WTC11 (cell line): ENCODE results near the gene WWOX. TPM values are rescaled to one million over a fixed set of nuclear protein-coding genes. Genes with fewer than 3 reads are reported as not detected.

ENCODE experiments used
- ATAC-seq: fragments of 200-7000 bp; cut with Tn5 transposase; 2 replicates; pipeline ENCODE4 v1.10.0; 2021; ENCODE audit warnings: mild to moderate bottlenecking, moderate library complexity
- CTCF ChIA-PET: fragments of 300-600 bp; sonication (Branson Sonifier 250); formaldehyde crosslinking; loops from one replicate; lab custom pipeline; 2021; ENCODE audit warnings: antibody characterized with exemption; lab: Charles Lee
- POLR2A ChIA-PET: fragments of 350-600 bp; sonication (Branson Sonifier 250); formaldehyde crosslinking; loops from one replicate; lab custom pipeline; 2021; ENCODE audit warnings: antibody characterized with exemption; lab: Charles Lee
- DNase-seq: peaks from one replicate; pipeline ENCODE4 v3.0.0; 2021; ENCODE audit warnings: low spot score
- H3K27ac Mint-ChIP-seq: 2 replicates; pipeline ENCODE4 v1.8.0; 2021; ENCODE audit warnings: mixed read lengths
- H3K27me3 Mint-ChIP-seq: 2 replicates; pipeline ENCODE4 v1.8.0; 2021; ENCODE audit warnings: low read depth, mild to moderate bottlenecking, moderate library complexity, mixed read lengths
- H3K36me3 Mint-ChIP-seq: 2 replicates; pipeline ENCODE4 v1.8.0; 2021; ENCODE audit warnings: mixed read lengths
- H3K4me1 Mint-ChIP-seq: 2 replicates; pipeline ENCODE4 v1.8.0; 2022; ENCODE audit warnings: mixed read lengths
- H3K4me3 Mint-ChIP-seq: 2 replicates; pipeline ENCODE4 v1.8.0; 2021; ENCODE audit warnings: mild to moderate bottlenecking, moderate library complexity, mixed read lengths
- H3K9me3 Mint-ChIP-seq: 2 replicates; pipeline ENCODE4 v1.8.0; 2021; ENCODE audit warnings: mixed read lengths
- AFF4 ChIP-seq: sonication (generic); formaldehyde crosslinking; IDR thresholded peaks from 2 replicates; pipeline ENCODE4 v1.8.1; 2023; ENCODE audit warnings: mild to moderate bottlenecking, missing genetic modification reagents, borderline replicate concordance
- CREB1 ChIP-seq: sonication (generic); formaldehyde crosslinking; IDR thresholded peaks from 2 replicates; pipeline ENCODE4 v1.8.0; 2023; ENCODE audit warnings: mild to moderate bottlenecking, missing genetic modification reagents
- CREM ChIP-seq: sonication (generic); formaldehyde crosslinking; IDR thresholded peaks from 2 replicates; pipeline ENCODE4 v1.8.1; 2022; ENCODE audit warnings: mild to moderate bottlenecking, missing genetic modification reagents, moderate library complexity
- ELF4 ChIP-seq: sonication (generic); formaldehyde crosslinking; IDR thresholded peaks from 2 replicates; pipeline ENCODE4 v1.8.1; 2022; ENCODE audit warnings: low read depth, mild to moderate bottlenecking, moderate library complexity, missing genetic modification reagents
- FOXK1 ChIP-seq: sonication (generic); formaldehyde crosslinking; IDR thresholded peaks from 2 replicates; pipeline ENCODE4 v1.8.0; 2022; ENCODE audit warnings: mild to moderate bottlenecking, moderate library complexity, missing genetic modification reagents
- GABPB1 ChIP-seq: sonication (generic); formaldehyde crosslinking; IDR thresholded peaks from 2 replicates; pipeline ENCODE4 v1.8.1; 2023; ENCODE audit warnings: mild to moderate bottlenecking, missing genetic modification reagents
- HMGXB4 ChIP-seq: sonication (generic); formaldehyde crosslinking; IDR thresholded peaks from 2 replicates; pipeline ENCODE4 v1.8.1; 2023; ENCODE audit warnings: mild to moderate bottlenecking, moderate library complexity, missing genetic modification reagents
- MLX ChIP-seq: sonication (generic); formaldehyde crosslinking; IDR thresholded peaks from 2 replicates; pipeline ENCODE4 v1.8.1; 2023; ENCODE audit warnings: mild to moderate bottlenecking, missing genetic modification reagents, moderate library complexity
- NFE2L1 ChIP-seq: sonication (generic); formaldehyde crosslinking; IDR thresholded peaks from 2 replicates; pipeline ENCODE4 v1.8.1; 2023; ENCODE audit warnings: missing genetic modification reagents
- SP1 ChIP-seq: sonication (generic); formaldehyde crosslinking; conservative IDR thresholded peaks from 2 replicates; pipeline ENCODE4 v1.8.1; 2022; ENCODE audit warnings: missing genetic modification reagents
- ZNF532 ChIP-seq: fragments of 250-450 bp; sonication (Bioruptor Pico); IDR thresholded peaks from 2 replicates; pipeline ENCODE4 v1.9.0; 2021; ENCODE audit warnings: mild to moderate bottlenecking, borderline replicate concordance
- total RNA-seq: library from RNA; stranded (reverse); gene quantifications from 3 replicates; pipeline ENCODE4 v1.2.3, GENCODE V29; 2021
- TF ChIP-seq, protein P1 (sequence below): fragments of 250-450 bp; sonication (Bioruptor Pico); IDR thresholded peaks from 2 replicates; pipeline ENCODE4 v1.8.0; 2021; ENCODE audit warnings: mild to moderate bottlenecking
- TF ChIP-seq, protein P2 (sequence below): sonication (generic); formaldehyde crosslinking; IDR thresholded peaks from 2 replicates; pipeline ENCODE4 v1.8.1; 2022; ENCODE audit warnings: missing genetic modification reagents, borderline replicate concordance
- TF ChIP-seq, protein P3 (sequence below): fragments of 250-450 bp; sonication (Bioruptor Pico); IDR thresholded peaks from 2 replicates; pipeline ENCODE4 v2.1.2; 2022; ENCODE audit warnings: mild to moderate bottlenecking, moderate library complexity

WWOX gene
- total RNA-seq, 1 experiment from 2014 or later: 15.7 TPM

DNA sequence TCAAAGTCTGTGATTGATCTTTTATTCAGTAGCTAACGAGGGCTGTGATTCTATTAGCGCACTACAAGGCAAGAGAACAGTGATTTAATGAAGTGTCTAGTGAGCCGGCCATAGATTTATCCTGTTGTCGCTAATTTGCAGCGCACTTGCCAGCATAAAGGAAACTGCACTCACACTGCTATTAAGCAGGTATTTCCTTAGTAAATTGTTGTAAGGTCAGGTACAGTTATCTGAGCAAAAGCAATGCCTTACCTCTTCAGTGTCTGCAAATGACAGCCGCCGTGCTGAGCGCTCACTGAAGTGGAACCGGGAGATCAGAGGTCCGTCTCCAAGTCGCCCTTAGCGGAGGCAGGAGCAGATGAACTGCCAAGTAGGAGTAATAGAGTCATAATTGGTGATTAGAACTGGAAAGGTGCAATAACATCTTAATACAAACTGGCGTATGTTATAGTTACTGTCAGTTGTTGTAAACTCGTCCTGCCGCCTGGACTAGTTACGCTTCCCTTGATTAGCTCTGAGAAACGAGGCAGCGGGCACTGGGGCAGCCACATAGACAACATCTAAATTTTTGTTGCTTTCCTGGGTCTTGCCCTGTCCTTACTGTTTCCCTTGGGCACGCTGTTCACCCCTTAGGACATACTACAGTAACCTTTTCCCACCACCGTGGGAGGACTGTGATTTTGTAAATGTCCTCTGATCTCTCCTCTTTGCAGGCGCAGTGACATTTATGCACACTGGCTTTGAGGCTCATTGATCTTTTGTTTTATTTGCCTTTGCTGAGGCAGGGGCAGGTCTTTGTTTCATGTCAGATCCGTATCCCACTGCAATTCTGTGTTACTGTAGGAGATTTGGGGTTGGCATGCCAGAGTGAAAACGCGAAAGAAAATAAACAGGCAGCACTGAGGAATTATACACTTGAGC lies 363.1 kb downstream of the WWOX start:
- H3K27ac Mint-ChIP-seq: no peak overlapping the region
- POLR2A ChIA-PET: no interaction called here
- TF ChIP-seq HMGXB4 (CRISPR knock-in tag) (no peak), ELF4 (CRISPR knock-in tag) (no peak), ZNF532 (CRISPR knock-in tag) (no peak), AFF4 (CRISPR knock-in tag) (no peak), MLX (CRISPR knock-in tag) (no peak), NFE2L1 (CRISPR knock-in tag) (no peak), GABPB1 (CRISPR knock-in tag) (no peak), CREB1 (CRISPR knock-in tag) (no peak), FOXK1 (CRISPR knock-in tag) (no peak), CREM (CRISPR knock-in tag) (no peak), SP1 (CRISPR knock-in tag) (no peak)
- TF ChIP-seq, protein P1, sequence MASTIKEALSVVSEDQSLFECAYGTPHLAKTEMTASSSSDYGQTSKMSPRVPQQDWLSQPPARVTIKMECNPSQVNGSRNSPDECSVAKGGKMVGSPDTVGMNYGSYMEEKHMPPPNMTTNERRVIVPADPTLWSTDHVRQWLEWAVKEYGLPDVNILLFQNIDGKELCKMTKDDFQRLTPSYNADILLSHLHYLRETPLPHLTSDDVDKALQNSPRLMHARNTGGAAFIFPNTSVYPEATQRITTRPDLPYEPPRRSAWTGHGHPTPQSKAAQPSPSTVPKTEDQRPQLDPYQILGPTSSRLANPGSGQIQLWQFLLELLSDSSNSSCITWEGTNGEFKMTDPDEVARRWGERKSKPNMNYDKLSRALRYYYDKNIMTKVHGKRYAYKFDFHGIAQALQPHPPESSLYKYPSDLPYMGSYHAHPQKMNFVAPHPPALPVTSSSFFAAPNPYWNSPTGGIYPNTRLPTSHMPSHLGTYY (CRISPR knock-in tag): no peak
- TF ChIP-seq, protein P2, sequence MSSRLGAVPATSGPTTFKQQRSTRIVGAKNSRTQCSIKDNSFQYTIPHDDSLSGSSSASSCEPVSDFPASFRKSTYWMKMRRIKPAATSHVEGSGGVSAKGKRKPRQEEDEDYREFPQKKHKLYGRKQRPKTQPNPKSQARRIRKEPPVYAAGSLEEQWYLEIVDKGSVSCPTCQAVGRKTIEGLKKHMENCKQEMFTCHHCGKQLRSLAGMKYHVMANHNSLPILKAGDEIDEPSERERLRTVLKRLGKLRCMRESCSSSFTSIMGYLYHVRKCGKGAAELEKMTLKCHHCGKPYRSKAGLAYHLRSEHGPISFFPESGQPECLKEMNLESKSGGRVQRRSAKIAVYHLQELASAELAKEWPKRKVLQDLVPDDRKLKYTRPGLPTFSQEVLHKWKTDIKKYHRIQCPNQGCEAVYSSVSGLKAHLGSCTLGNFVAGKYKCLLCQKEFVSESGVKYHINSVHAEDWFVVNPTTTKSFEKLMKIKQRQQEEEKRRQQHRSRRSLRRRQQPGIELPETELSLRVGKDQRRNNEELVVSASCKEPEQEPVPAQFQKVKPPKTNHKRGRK (CRISPR knock-in tag): no peak
- TF ChIP-seq, protein P3, sequence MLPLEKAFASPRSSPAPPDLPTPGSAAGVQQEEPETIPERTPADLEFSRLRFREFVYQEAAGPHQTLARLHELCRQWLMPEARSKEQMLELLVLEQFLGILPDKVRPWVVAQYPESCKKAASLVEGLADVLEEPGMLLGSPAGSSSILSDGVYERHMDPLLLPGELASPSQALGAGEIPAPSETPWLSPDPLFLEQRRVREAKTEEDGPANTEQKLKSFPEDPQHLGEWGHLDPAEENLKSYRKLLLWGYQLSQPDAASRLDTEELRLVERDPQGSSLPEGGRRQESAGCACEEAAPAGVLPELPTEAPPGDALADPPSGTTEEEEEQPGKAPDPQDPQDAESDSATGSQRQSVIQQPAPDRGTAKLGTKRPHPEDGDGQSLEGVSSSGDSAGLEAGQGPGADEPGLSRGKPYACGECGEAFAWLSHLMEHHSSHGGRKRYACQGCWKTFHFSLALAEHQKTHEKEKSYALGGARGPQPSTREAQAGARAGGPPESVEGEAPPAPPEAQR (CRISPR knock-in tag): no peak
- H3K4me1 Mint-ChIP-seq: peaks cover 12% of the 10 kb centered on the region
- DNase-seq: no peak
- ATAC-seq: no peak
- peaks cover 8% of the 10 kb centered on the region for H3K36me3 Mint-ChIP-seq
- peaks cover 19% of the 10 kb centered on the region for H3K9me3 Mint-ChIP-seq
- CTCF ChIA-PET: no interaction called here
- H3K4me3 Mint-ChIP-seq: no peak overlapping the region
- H3K27me3 Mint-ChIP-seq: no peaks in the 10 kb centered on the region
